ENCODE data around the gene PCBP3. TPM values are rescaled to one million over a fixed set of nuclear protein-coding genes. Genes with fewer than 3 reads are reported as not detected.

Gene PCBP3
- total and polyA plus RNA-seq, 12 donors = 1.7 to 15.8 (median 4.7) TPM

DNA sequence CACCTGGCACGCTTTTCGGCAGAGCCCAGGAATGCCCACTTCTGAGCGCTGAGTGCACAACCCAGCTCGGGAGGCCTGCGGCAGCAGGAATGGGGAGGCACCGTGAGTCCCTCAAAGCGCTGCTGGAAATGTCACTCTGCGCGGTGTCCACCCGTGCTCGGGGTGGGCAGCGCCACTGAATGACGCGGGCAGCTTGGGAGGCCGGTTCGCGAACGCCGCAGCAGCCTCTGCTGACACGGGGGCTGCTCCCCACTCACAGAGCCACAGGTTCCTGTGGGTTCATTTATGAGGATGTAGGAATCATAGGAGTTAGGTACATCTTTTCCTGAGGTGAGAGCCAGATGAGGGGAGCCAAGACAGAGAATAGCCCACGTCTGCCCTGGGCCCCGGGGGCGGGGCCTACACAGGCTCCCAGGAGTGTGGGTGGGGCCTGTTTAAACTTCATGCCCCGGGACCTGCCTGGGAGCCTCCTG is 191.3 kb downstream of the PCBP3 start:
- no peak for DNase-seq
- 30 to 92% (median 90%) methylated on average over 2 to 24 of the region's 24 CpGs for WGBS, 4 donors
- H3K4me1 ChIP-seq (replicated peaks in 1 of 2) = no peaks in the 10 kb centered on the region
- H3K27ac ChIP-seq = no peak overlapping the region
- intact Hi-C loops (cut with DNase I) = no loop called here
- TF ChIP-seq POLR2A (IDR thresholded peaks at IDR 0.05) = no peak
- TF ChIP-seq, protein P1, sequence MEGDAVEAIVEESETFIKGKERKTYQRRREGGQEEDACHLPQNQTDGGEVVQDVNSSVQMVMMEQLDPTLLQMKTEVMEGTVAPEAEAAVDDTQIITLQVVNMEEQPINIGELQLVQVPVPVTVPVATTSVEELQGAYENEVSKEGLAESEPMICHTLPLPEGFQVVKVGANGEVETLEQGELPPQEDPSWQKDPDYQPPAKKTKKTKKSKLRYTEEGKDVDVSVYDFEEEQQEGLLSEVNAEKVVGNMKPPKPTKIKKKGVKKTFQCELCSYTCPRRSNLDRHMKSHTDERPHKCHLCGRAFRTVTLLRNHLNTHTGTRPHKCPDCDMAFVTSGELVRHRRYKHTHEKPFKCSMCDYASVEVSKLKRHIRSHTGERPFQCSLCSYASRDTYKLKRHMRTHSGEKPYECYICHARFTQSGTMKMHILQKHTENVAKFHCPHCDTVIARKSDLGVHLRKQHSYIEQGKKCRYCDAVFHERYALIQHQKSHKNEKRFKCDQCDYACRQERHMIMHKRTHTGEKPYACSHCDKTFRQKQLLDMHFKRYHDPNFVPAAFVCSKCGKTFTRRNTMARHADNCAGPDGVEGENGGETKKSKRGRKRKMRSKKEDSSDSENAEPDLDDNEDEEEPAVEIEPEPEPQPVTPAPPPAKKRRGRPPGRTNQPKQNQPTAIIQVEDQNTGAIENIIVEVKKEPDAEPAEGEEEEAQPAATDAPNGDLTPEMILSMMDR (IDR thresholded peaks at IDR 0.05) = no peak
- H3K4me3 ChIP-seq = no peak overlapping the region
- H3K27me3 ChIP-seq = no peaks in the 10 kb centered on the region
- no peaks in the 10 kb centered on the region for H3K36me3 ChIP-seq (replicated peaks in 1 of 2)
- H3K9me3 ChIP-seq (replicated peaks in 1 of 3) = no peaks in the 10 kb centered on the region

DNA sequence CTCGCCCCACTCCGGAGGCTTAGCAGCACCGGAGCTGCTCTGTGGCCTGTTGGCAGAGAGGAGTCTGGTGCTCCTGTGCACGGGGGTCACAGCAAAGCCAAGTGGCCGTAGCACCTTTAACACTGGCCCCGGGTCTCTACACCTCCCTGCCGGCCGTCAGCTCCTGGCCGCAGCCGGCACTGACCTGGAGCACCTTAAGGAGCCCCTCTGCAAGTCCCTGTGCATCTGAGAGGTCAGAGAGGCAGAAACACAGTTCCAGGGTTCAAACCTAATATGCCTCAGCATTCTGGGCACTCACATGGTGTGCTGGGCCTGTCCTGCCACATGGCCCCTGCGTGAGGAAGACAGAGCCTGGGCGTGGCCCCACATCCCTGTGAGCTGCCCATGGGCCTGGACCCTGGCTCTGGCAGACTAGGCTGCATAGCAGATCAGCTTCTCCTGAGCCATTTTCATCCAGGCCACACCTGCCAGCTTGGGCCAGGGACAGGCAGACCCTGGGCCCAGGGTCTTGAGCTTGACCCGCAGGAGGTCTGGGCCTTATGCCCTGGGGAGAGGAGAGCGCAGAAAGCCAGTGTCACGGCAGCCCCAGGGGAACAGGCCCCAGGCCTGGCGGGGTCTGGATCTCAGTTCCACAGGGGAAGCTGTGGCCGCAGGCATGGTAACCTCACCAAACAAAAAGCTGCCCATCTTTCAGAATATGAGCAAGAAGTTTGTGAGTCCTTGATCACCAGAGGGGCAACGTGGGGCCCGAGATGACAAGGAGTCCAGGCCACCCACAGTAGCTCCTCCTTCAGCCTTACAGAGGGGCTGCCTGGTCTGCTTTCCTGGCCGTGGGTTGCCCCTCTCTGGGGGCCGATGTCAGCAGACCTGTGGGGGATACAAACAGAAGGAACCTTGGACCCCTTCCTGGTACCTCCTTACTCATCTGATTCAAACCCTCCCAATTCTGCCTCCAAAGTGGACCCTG is 192.1 kb downstream of the PCBP3 start:
- Histone ChIP-seq H3K27ac (peak overlapping the region in 1 of 5 donors; percentile 26), H3K9me3 (replicated peaks in 1 of 3) (no peaks in the 10 kb centered on the region), H3K4me3 (no peak overlapping the region), H3K27me3 (no peaks in the 10 kb centered on the region), H3K36me3 (replicated peaks in 1 of 2) (no peaks in the 10 kb centered on the region), H3K4me1 (replicated peaks in 1 of 2) (no peaks in the 10 kb centered on the region)
- TF ChIP-seq POLR2A (IDR thresholded peaks at IDR 0.05) = no peak
- TF ChIP-seq, protein P1 (IDR thresholded peaks at IDR 0.05) = no peak
- peak in 1 of 7 donors; percentile 40 for DNase-seq
- 79 to 91% (median 90%) methylated on average over 8 to 21 of the region's 21 CpGs for WGBS, 4 donors
- intact Hi-C loops (cut with DNase I) = no loop called here

DNA sequence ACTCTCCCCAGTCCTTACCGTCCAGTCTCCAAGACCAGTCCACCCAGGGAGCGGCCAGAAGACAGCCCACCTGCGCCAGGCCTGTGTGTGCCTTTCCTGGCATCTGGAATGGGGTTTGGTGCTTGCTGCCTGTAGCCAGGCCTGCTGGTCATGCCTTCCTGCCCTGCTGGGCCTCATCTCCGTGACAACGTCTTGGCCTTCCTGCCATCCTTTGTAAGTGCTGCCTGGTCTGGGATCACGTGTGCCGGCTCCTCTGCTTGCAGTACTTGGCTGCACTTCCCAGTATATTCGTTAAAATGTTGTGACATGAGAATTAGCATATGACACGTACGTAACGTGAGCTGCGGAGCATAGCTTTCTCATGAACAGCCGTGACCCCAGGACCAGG is 192.7 kb downstream of the PCBP3 start:
- TF ChIP-seq, protein P1 (IDR thresholded peaks at IDR 0.05) = no peak
- TF ChIP-seq POLR2A (IDR thresholded peaks at IDR 0.05) = no peak
- H3K27me3 ChIP-seq = no peaks in the 10 kb centered on the region
- 61 to 79% (median 74%) methylated on average over 10 to 13 of the region's 13 CpGs for WGBS, 4 donors
- intact Hi-C loops (cut with DNase I) = no loop called here
- DNase-seq = peak in 1 of 7 donors; percentile 75
- H3K4me3 ChIP-seq = no peak overlapping the region
- no peaks in the 10 kb centered on the region for H3K36me3 ChIP-seq (replicated peaks in 1 of 2)
- H3K4me1 ChIP-seq (replicated peaks in 1 of 2) = no peaks in the 10 kb centered on the region
- H3K27ac ChIP-seq = peak overlapping the region in 1 of 5 donors; percentile 26
- peaks cover 0 to 4% (median 4%) of the 10 kb centered on the region in 3 donors for H3K9me3 ChIP-seq (replicated peaks in 1 of 3)
